Measurements from ENCODE around the gene PPM1N. TPM values are rescaled to one million over a fixed set of nuclear protein-coding genes. Genes with fewer than 3 reads are reported as not detected.

PPM1N gene
- total and polyA plus RNA-seq, 2 of the 13 experiments (the other 11 are each of a cell fraction or from before 2014, with no cell fraction given), result 0.31 to 1.8 TPM

GRCh38 chr19:45514376-45515051 is 16.3 kb downstream of the PPM1N start (continued):
- TF ChIP-seq ZNF326 (CRISPR knock-in tag; IDR thresholded peaks at IDR 0.05; ENCODE audit: borderline replicate concordance) (no peak), ZUFSP (CRISPR knock-in tag; IDR thresholded peaks at IDR 0.05; ENCODE audit: borderline replicate concordance) (no peak), HMGXB4 (CRISPR knock-in tag; IDR thresholded peaks at IDR 0.05; ENCODE audit: borderline replicate concordance in 1 of 2, low read depth in 1 of 2) (no peak), KDM5A (IDR thresholded peaks at IDR 0.05; ENCODE audit: borderline replicate concordance, low read length) (no peak), ZNF75D (CRISPR knock-in tag; IDR thresholded peaks at IDR 0.05; ENCODE audit: borderline replicate concordance) (no peak), ZNF407 (CRISPR knock-in tag; IDR thresholded peaks at IDR 0.05; ENCODE audit: not compliant biosample characterization) (no peak), ZNF737 (CRISPR knock-in tag; IDR thresholded peaks at IDR 0.05; ENCODE audit: borderline replicate concordance) (no peak), ZSCAN9 (CRISPR knock-in tag; IDR thresholded peaks at IDR 0.05; ENCODE audit: borderline replicate concordance) (no peak; the same call in 1 of the 2 replicates), ZNF775 (CRISPR knock-in tag; IDR thresholded peaks at IDR 0.05; ENCODE audit: borderline replicate concordance) (no peak), SIX1 (CRISPR knock-in tag; IDR thresholded peaks at IDR 0.05; ENCODE audit: borderline replicate concordance) (peak; percentile 17; the same call in 1 of the 2 replicates), MAF1 (CRISPR knock-in tag; IDR thresholded peaks at IDR 0.05; ENCODE audit: borderline replicate concordance) (no peak), ZNF792 (CRISPR knock-in tag; IDR thresholded peaks at IDR 0.05) (no peak; the same call in 1 of the 2 replicates)
- TF ChIP-seq, protein P1, sequence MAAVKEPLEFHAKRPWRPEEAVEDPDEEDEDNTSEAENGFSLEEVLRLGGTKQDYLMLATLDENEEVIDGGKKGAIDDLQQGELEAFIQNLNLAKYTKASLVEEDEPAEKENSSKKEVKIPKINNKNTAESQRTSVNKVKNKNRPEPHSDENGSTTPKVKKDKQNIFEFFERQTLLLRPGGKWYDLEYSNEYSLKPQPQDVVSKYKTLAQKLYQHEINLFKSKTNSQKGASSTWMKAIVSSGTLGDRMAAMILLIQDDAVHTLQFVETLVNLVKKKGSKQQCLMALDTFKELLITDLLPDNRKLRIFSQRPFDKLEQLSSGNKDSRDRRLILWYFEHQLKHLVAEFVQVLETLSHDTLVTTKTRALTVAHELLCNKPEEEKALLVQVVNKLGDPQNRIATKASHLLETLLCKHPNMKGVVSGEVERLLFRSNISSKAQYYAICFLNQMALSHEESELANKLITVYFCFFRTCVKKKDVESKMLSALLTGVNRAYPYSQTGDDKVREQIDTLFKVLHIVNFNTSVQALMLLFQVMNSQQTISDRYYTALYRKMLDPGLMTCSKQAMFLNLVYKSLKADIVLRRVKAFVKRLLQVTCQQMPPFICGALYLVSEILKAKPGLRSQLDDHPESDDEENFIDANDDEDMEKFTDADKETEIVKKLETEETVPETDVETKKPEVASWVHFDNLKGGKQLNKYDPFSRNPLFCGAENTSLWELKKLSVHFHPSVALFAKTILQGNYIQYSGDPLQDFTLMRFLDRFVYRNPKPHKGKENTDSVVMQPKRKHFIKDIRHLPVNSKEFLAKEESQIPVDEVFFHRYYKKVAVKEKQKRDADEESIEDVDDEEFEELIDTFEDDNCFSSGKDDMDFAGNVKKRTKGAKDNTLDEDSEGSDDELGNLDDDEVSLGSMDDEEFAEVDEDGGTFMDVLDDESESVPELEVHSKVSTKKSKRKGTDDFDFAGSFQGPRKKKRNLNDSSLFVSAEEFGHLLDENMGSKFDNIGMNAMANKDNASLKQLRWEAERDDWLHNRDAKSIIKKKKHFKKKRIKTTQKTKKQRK (IDR thresholded peaks at IDR 0.05; ENCODE audit: low read length), result no peak
